Type B pancreatic cell (in vitro differentiated cells): Measurements from ENCODE around the gene PDRG1. TPM values are rescaled to one million over a fixed set of nuclear protein-coding genes. Genes with fewer than 3 reads are reported as not detected.
"Not testable (repeated sequence)": the region's sequence is repeated elsewhere in the genome, so short reads cannot be mapped to it uniquely, and the experiment has no call there.

Experiments used
- DNase-seq: peaks from one replicate; pipeline ENCODE4 v3.0.0; 2021; ENCODE audit warnings: mixed read lengths; ENCODE audit not compliant: unreplicated experiment; ENCODE audit errors: extremely low spot score
- H3K27ac Mint-ChIP-seq: 2 replicates; pipeline ENCODE4 v1.8.0; 2021; ENCODE audit warnings: mild to moderate bottlenecking, mixed read lengths
- H3K27me3 Mint-ChIP-seq: 2 replicates; pipeline ENCODE4 v1.8.0; 2021; ENCODE audit warnings: mixed read lengths
- H3K36me3 Mint-ChIP-seq: 2 replicates; pipeline ENCODE4 v1.8.0; 2021; ENCODE audit warnings: mixed read lengths
- H3K4me1 Mint-ChIP-seq: one replicate; pipeline ENCODE4 v1.8.0; 2021; ENCODE audit warnings: mixed read lengths; ENCODE audit not compliant: unreplicated experiment
- H3K4me3 Mint-ChIP-seq: 2 replicates; pipeline ENCODE4 v1.8.0; 2021; ENCODE audit warnings: mild to moderate bottlenecking, mixed read lengths
- H3K9me3 Mint-ChIP-seq: 2 replicates; pipeline ENCODE4 v1.8.0; 2021; ENCODE audit warnings: mixed read lengths
- CTCF ChIP-seq: fragments of 200-600 bp; sonication (generic); conservative IDR thresholded peaks from 2 replicates; pipeline ENCODE4 v1.5.0; 2021; ENCODE audit warnings: antibody characterized with exemption, mild to moderate bottlenecking
- total RNA-seq: library from RNA; stranded (reverse); gene quantifications from 2 replicates; pipeline ENCODE4 v1.2.1, GENCODE V29; 2021; ENCODE audit warnings: low replicate concordance

PDRG1 gene
- total RNA-seq, 1 donor from 2014 or later = 24.7 TPM

DNA sequence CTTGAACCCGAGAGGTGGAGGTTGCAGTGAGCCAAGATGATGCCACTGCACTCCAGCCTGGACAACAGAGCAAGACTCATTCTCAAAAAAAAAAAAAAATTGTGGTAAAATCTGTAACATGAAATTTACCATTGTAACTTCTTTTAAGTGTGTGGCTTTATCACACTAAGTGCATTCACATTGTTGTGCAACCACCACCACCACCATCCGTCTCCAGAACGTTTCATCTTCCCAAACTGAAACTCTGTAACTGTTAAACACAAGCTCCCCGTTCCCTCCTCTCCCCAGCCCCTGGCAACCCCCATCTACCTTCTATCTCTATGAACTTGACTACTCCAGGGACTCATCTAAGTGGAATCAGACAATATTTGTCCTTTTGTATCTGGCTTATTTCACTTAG, 29.7 kb downstream of the PDRG1 start:
- DNase-seq = no peak
- H3K27ac Mint-ChIP-seq = no peak overlapping the region
- H3K4me3 Mint-ChIP-seq = no peak overlapping the region
- no peak for TF ChIP-seq CTCF
- H3K9me3 Mint-ChIP-seq = no peaks in the 10 kb centered on the region
- H3K4me1 Mint-ChIP-seq = peaks cover 15% of the 10 kb centered on the region
- H3K27me3 Mint-ChIP-seq = peaks cover 13% of the 10 kb centered on the region
- H3K36me3 Mint-ChIP-seq = no peaks in the 10 kb centered on the region

- peaks cover 13% of the 10 kb centered on the region for H3K27me3 Mint-ChIP-seq
- not testable (repeated sequence) for H3K4me3 Mint-ChIP-seq, DNase-seq, H3K9me3 Mint-ChIP-seq, H3K36me3 Mint-ChIP-seq, H3K27ac Mint-ChIP-seq
- peaks cover 15% of the 10 kb centered on the region for H3K4me1 Mint-ChIP-seq
These were observed 30.4 kb downstream of the PDRG1 start for GRCh38 chr20:31921480-31921879.

DNA sequence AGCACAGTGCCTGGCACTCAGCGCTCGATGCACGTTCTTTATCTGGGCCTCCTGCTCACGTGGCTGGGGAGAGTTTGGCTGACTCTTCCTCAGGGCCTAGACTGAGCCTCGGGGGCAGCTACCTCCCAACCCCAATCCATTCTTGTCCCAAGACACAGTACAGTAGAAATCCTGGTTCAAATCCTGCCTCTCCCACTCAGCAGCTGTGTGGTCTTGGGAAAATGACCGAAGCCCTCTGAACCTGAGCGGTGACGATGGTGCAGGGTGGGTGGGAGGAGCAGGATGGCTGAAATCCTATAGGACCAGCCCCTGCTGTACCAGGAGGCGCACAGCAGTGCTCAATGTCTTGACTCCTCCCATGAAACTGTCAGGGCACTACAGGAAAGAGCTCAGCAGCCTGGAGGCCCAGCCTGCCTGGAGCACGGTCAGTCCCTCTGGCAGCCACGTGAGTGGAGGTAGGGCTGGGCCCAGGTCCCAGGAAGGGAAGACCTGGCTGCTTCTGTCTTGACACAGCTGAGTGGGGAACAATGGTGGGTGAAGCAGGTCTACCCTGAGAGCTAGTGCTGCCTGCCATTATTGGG, 31.5 kb downstream of the PDRG1 start:
- H3K4me3 Mint-ChIP-seq = no peak overlapping the region
- H3K27me3 Mint-ChIP-seq = peaks cover 8% of the 10 kb centered on the region
- no peak for TF ChIP-seq CTCF
- H3K9me3 Mint-ChIP-seq = no peaks in the 10 kb centered on the region
- DNase-seq = no peak
- H3K4me1 Mint-ChIP-seq = peaks cover 15% of the 10 kb centered on the region
- H3K27ac Mint-ChIP-seq = peak overlapping the region; percentile 18
- H3K36me3 Mint-ChIP-seq = no peaks in the 10 kb centered on the region

DNA sequence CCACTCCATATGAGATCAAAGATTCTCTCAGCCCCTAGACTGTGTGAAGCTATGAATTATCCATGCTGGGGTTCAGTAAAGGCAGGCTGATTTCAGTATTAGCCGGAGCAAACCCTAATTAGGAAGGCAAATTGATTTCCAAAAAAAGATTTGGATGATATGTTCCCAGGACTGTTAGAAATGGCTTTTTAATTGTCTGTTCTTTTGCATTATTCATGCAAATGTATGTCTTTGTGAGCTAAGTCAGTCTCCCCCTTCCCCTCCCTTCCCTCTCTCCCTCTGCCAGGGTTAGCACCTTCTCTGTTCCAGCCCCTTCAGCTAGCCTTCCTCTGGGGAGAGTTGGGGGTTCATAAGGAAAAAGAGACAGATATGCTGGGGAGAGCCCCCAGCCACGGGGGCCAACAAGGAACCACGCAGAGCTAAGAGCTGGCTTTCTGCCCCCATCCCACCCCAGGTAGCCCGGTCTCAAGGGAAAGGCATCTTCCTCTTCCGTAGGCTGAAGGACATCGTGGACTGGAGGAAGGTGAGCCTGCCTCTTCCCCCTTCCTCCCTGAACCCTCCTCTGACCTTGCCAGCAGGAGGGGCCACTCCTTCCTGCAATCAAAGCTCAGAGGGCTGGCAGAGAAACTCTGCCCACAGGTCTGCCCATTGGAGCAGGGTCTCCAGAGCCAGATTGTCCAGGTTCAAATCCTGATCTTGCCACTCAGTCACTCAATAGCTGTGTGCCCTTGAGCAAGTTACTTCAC, 32.3 kb downstream of the PDRG1 start:
- Mint-ChIP-seq H3K36me3 (no peaks in the 10 kb centered on the region), H3K27me3 (peaks cover 4% of the 10 kb centered on the region), H3K27ac (no peak overlapping the region), H3K4me1 (peaks cover 19% of the 10 kb centered on the region), H3K9me3 (peaks cover 5% of the 10 kb centered on the region), H3K4me3 (no peak overlapping the region)
- no peak for DNase-seq
- TF ChIP-seq CTCF = no peak

GRCh38 chr20:31918466-31919105, 33.3 kb downstream of the PDRG1 start:
- H3K36me3 Mint-ChIP-seq = no peaks in the 10 kb centered on the region
- H3K4me1 Mint-ChIP-seq = peaks cover 15% of the 10 kb centered on the region
- H3K4me3 Mint-ChIP-seq = no peak overlapping the region

DNA sequence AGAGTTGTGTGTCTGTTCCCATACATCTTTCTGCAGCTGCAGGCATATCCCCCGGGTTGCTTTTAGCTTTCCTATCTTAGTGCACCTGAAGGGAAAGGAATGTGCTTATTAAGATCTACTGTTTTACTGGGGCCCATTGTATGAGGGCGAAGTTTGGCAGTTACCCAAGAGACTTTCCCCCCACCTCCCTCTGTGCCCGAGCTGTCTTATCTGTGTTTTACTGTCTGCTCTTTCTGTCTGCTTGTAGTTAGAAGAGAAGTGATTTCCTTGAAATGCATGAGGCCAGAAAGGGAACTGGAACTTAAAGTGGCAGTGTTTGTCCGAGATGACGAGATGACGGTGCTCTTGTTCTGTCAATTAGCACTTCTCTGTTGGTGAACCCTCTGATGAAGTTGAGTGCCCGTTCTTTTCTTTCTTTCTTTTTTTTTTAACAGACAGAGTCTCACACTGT, 33.9 kb downstream of the PDRG1 start:
- not testable (repeated sequence) for H3K9me3 Mint-ChIP-seq, H3K4me3 Mint-ChIP-seq, H3K27me3 Mint-ChIP-seq, H3K36me3 Mint-ChIP-seq, DNase-seq
- peaks cover 19% of the 10 kb centered on the region for H3K4me1 Mint-ChIP-seq
- H3K27ac Mint-ChIP-seq = peak overlapping the region; percentile 39

More at GRCh38 chr20:31918466-31919105, 33.3 kb downstream of the PDRG1 start:
- no peak for DNase-seq
- Mint-ChIP-seq H3K27ac (no peak overlapping the region), H3K27me3 (peaks cover 4% of the 10 kb centered on the region), H3K9me3 (peaks cover 5% of the 10 kb centered on the region)
- no peak for TF ChIP-seq CTCF
